ENCODE results near the gene HERC3. TPM values are rescaled to one million over a fixed set of nuclear protein-coding genes. Genes with fewer than 3 reads are reported as not detected.

Gene HERC3
- total RNA-seq, 1 donor from 2014 or later, result 12.5 TPM

DNA sequence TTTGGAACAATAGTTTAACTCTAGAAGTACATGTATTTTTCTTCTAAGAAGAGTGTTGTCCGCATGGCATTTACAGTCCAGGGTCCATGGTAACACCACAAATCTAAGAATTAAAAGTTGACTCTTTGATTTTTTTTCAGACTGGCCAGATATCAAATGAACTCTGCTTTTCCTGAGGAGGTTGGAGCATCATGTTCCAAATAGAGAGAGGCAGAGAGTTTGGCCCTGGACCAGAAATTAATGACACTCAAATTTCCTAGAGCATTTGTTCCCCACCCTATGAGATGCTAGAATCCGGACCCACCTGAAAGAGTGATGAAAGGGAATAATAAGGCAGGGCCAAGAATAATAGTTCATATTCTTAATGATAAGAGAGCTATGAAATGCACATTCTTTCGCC lies 152.3 kb downstream of the HERC3 start:
- DNase-seq (ENCODE audit: low read depth), result no peak

DNA sequence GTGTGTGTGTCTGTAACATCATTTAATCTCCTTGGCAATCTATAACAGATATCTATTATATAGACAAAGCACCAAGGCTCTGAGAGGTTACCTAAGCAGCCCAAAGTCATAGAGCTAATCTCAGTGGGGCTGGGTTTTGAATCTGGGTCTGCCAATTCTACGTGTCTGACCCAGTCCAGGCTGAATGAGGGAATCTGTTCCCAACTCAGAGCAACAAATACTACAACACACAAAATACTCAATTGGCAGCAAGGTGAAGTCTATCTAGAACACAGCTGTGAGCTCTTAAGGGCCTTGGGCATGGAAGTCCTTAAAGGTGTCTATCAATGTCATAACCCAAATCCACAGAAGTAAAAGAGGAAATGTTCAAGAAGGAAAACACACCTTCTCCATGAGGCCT lies 152.9 kb downstream of the HERC3 start:
- DNase-seq (ENCODE audit: low read depth), result no peak

GRCh38 chr4:88745581-88746163 lies 153.4 kb downstream of the HERC3 start:
- DNase-seq (ENCODE audit: low read depth), result peak; percentile 24

DNA sequence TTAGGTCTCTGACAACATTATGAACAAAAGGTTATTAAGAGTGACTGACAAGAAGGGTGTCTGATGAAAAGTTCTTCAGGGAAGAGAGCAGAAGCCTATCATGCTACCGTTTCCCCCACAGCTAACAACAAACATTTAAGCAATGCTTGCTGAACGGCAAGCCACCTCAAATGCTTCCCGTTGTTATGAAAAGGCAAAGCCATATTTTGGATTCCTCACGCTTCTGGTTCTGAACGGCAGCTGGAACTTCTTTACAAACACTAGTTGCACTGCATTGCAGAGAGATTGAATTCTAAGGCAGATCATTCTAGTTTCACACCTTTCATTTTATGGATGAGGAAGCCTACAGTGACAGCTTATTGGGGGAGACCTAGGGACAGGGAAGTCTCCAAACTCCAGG lies 153.9 kb downstream of the HERC3 start:
- peak; percentile 57 for DNase-seq (ENCODE audit: low read depth)

DNA sequence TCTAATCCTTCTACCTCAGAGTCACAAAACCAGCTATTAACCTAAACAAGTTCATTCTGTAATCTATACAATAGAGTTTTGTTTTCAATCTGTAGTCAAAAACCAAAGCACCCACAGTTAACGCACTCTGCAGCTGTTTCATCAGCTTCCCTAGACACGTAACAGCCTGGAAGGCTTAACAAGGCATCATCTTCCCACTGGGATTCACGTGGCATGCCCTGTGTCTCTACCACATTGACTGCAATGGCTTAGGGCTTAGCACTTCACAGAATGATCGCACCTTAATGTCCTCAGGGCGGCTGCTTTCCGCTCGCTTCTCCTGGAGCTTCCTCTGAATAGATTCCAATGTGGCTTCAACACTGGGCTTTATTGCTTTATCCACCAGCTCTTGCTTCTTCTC lies 155.1 kb downstream of the HERC3 start:
- DNase-seq (ENCODE audit: low read depth), result no peak

GRCh38 chr4:88750369-88750768 lies 158.1 kb downstream of the HERC3 start:
- no peak for DNase-seq (ENCODE audit: low read depth)

DNA sequence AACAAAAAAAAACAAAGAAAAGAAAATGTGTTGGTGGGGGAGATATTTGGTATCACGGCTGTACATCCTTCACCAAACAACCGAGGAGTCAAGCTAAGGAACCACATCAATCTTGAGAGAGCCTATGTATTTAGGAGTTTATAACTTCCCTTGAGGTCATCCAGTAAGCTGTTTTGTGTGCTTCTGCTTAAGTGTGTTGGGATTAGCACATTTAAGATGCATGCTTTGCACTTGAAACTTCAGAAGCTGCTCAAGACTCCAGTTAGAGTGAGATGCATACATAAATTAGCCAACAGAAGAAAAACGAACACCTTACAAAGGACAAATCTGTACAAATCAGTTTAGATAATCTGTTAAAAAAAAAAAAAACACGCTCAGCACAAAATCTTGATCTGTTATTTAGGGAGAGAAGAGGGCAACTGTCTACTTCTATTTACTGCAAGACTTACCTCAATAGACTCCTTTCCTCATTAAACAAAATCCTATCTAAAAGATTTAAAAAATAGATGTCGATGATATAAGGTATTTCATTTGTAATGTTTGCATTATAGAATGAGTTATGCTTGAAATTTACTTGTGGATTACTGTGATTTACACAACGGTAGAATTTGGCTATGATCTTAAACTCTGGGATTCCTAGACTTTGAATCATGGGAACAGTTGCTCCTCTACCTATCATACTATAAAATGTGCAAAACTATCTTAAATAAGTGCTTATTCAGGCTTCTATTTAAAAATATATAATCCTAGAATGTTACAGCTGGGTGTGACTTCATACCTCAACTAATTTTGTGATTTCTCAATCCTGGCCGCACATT lies 159.2 kb downstream of the HERC3 start:
- no peak for DNase-seq (ENCODE audit: low read depth)

DNA sequence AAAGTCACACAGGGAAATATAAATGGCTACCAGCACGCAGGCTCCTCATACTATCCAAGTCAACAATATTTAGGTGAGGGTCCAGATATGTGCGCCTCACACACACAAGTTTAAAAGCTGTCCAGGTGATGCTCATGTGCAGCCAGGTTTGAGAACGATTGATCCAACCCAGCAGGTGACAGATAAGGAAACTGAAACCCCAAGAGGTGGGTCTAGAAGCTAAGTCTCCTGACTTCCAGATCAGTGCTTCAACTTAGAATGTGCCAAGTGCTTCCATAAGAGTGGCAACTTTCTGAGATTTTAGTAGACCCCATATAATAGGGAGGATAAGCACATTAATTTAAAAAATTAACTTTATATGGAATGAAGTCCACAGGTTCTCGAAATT lies 159.8 kb downstream of the HERC3 start:
- no peak for DNase-seq (ENCODE audit: low read depth)

- no peak for DNase-seq (ENCODE audit: low read depth)
Measured at GRCh38 chr4:88752754-88753153, 160.5 kb downstream of the HERC3 start.

- no peak for DNase-seq (ENCODE audit: low read depth)
Measured at GRCh38 chr4:88753658-88754571, 161.6 kb downstream of the HERC3 start.

DNA sequence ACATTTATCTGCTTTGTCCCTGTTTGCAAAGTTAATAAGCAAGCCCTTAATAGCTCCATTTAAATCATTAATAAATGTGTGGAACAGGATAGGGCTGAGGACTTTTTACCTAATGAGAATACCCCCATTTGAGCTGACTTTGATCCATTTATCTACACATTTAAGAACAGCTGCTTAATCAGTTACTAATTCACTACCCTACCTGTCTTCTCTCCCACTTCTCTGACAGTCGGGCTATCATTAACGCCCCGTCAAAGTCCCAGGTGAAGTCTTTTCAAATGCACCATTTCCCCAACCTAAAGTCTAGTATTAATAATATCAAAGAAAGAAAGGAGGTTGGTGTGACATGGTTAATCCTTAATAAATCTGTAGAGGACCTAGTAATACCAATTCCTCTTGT lies 162.5 kb downstream of the HERC3 start:
- no peak for DNase-seq (ENCODE audit: low read depth)

GRCh38 chr4:88755454-88755853 lies 163.2 kb downstream of the HERC3 start:
- no peak for DNase-seq (ENCODE audit: low read depth)

DNA sequence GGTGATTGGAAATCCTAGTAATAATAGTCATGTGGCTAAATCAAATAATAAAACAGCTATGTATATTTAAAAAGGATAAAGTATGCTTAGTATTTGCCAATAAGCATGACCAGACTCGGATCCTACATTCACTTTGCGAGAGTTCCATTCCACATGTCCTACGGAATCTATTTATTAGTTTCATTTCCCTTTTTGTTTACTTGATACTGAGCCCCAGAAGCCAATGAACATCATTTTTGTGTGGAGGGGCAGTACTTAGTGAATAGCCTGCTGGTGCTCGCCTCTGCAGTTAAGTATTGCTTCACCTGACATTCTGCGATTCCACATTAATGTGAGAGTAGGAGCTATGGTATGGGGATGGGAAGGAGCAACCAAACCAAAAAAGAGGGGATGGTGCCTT lies 163.9 kb downstream of the HERC3 start:
- no peak for DNase-seq (ENCODE audit: low read depth)

GRCh38 chr4:88757067-88757466 lies 164.8 kb downstream of the HERC3 start:
- no peak for DNase-seq (ENCODE audit: low read depth)

GRCh38 chr4:88757776-88758175 lies 165.5 kb downstream of the HERC3 start:
- DNase-seq (ENCODE audit: low read depth), result no peak

Other genes starting within 250 kb of the HERC3 start
- gene HERC6, start 213.6 kb upstream of the HERC3 start, total RNA-seq, result 9.1 and 11.7 TPM in 2 replicates
- 1.5 and 4.9 TPM in 2 replicates for gene HERC5, start 135.4 kb upstream of the HERC3 start, total RNA-seq
- 76.2 and 84.7 TPM in 2 replicates for gene PYURF, start 68.7 kb upstream of the HERC3 start, total RNA-seq
- 7.4 and 8.3 TPM in 2 replicates for gene NAP1L5, start 105.3 kb downstream of the HERC3 start, total RNA-seq